Right cardiac atrium (tissue), 5 donors: Measurements from ENCODE around the gene YKT6. TPM values are rescaled to one million over a fixed set of nuclear protein-coding genes. Genes with fewer than 3 reads are reported as not detected.

Experiments
- ATAC-seq, 2 donors: fragments of 200-7000 bp; cut with Tn5 transposase; one replicate each; pipeline versions ENCODE4 v1.8.0 to v1.9.1; 2020; ENCODE audit warnings: moderate library complexity in 2 of 2, mild to moderate bottlenecking in 1 of 2
- DNase-seq, 3 donors: peaks; one replicate each; pipeline ENCODE4 v3.0.0-alpha.2; 2020
- H3K27ac ChIP-seq: one replicate; pipeline ENCODE4 v1.5.1; 2013; ENCODE audit warnings: mild to moderate bottlenecking, low read length, control low read depth, moderate library complexity
- H3K27me3 ChIP-seq: one replicate; pipeline ENCODE4 v1.6.1; 2013; ENCODE audit not compliant: control insufficient read depth, insufficient read depth
- H3K4me1 ChIP-seq: one replicate; pipeline ENCODE4 v1.6.1; 2013; ENCODE audit warnings: low read length; ENCODE audit not compliant: control insufficient read depth, insufficient read depth
- H3K4me3 ChIP-seq: one replicate; pipeline ENCODE4 v1.5.1; 2013; ENCODE audit warnings: low read length, control low read depth
- H3K9me3 ChIP-seq: one replicate; pipeline ENCODE4 v1.6.1; 2013; ENCODE audit warnings: low read length; ENCODE audit not compliant: control insufficient read depth
- WGBS: extraction: QIAGEN DNeasy Blood & Tissue Kit; methylation state at CpG from one replicate; pipeline ENCODE4 v1.1.7; 2013; 5-methylcytosine and 5-hydroxymethylcytosine counted together
- intact Hi-C, 4 donors: fragments of 100-400 bp; cut with DNase I; formaldehyde crosslinking; loops; one replicate each; pipeline versions ENCODE4 v1.11.0 to v1.14.0; 2022 to 2023
- polyA plus RNA-seq: library from polyadenylated mRNA; stranded (reverse); fragments of 200-250 nt; gene quantifications from one replicate; pipeline ENCODE4 v1.2.3, GENCODE V29; 2013
- total RNA-seq, 4 donors: library from RNA; stranded (reverse); fragmentation: NEBNext Ultra II Directional; extraction: Animal tissue kit (Norgen Biotek cat#: 25700); gene quantifications; one replicate each; pipeline ENCODE4 v1.2.1, GENCODE V29; 2021
- donor health status: healthy with polysubstance abuse.
- donor health status: DM: no; HTN: yes; CAD: no.
- donor health status: DM: no; HTN: no; CAD: no.
- donor health status: DM: no; HTN: yes; CAD: no; lungs with severe emphysema.
- donor health status: DM: yes; HTN: yes; CAD: no.

Gene YKT6
- total and polyA plus RNA-seq, 5 donors: 38.8 to 63.4 (median 51.8) TPM

GRCh38 chr7:44225566-44226395 is 25.0 kb downstream of the YKT6 start:
- H3K27ac ChIP-seq: no peak overlapping the region
- H3K9me3 ChIP-seq: no peaks in the 10 kb centered on the region
- no peaks in the 10 kb centered on the region for H3K4me1 ChIP-seq
- no peak for ATAC-seq
- peak in 2 of 3 donors; percentile 8 to 27 for DNase-seq
- H3K27me3 ChIP-seq: no peaks in the 10 kb centered on the region
- 67% methylated on average over 26 of the region's 26 CpGs for WGBS
- intact Hi-C loops: no loop called here
- H3K4me3 ChIP-seq: no peak overlapping the region

GRCh38 chr7:44226396-44226753 is 25.6 kb downstream of the YKT6 start:
- no peaks in the 10 kb centered on the region for H3K27me3 ChIP-seq
- WGBS: 63% methylated on average over 17 of the region's 17 CpGs
- no peak overlapping the region for H3K4me3 ChIP-seq
- peak in 2 of 3 donors; percentile 12 to 58 for DNase-seq
- no peaks in the 10 kb centered on the region for H3K9me3 ChIP-seq
- intact Hi-C loops: no loop called here
- H3K27ac ChIP-seq: no peak overlapping the region
- H3K4me1 ChIP-seq: no peaks in the 10 kb centered on the region
- ATAC-seq: no peak

GRCh38 chr7:44227911-44228310 is 27.1 kb downstream of the YKT6 start:
- Histone ChIP-seq H3K4me3 (no peak overlapping the region), H3K27me3 (no peaks in the 10 kb centered on the region), H3K4me1 (no peaks in the 10 kb centered on the region), H3K27ac (no peak overlapping the region), H3K9me3 (no peaks in the 10 kb centered on the region)
- DNase-seq: peak in 2 of 3 donors; percentile 6 to 17
- no peak for ATAC-seq
- WGBS: 74% methylated on average over 14 of the region's 14 CpGs
- intact Hi-C loops: no loop called here

GRCh38 chr7:44228571-44229350 is 28.0 kb downstream of the YKT6 start:
- H3K27ac ChIP-seq: no peak overlapping the region
- no peaks in the 10 kb centered on the region for H3K27me3 ChIP-seq
- H3K9me3 ChIP-seq: no peaks in the 10 kb centered on the region
- ATAC-seq (no peak), DNase-seq (peak in 1 of 3 donors; percentile 33)
- no peak overlapping the region for H3K4me3 ChIP-seq
- no peaks in the 10 kb centered on the region for H3K4me1 ChIP-seq
- 81% methylated on average over 29 of the region's 29 CpGs for WGBS
- intact Hi-C loops: no loop called here

GRCh38 chr7:44229546-44230105 is 28.8 kb downstream of the YKT6 start:
- peak in 2 of 3 donors; percentile 46 to 48 for DNase-seq
- Histone ChIP-seq H3K9me3 (no peaks in the 10 kb centered on the region), H3K27me3 (no peaks in the 10 kb centered on the region), H3K27ac (no peak overlapping the region), H3K4me1 (no peaks in the 10 kb centered on the region), H3K4me3 (no peak overlapping the region)
- WGBS: 75% methylated on average over 11 of the region's 11 CpGs
- ATAC-seq: no peak
- intact Hi-C loops: loop anchor here in 1 of 4 donors (10.0 kb wide), 1 partner anchor 245 kb away; no protein-coding TSS in a partner anchor

GRCh38 chr7:44230286-44230685 is 29.5 kb downstream of the YKT6 start:
- no peaks in the 10 kb centered on the region for H3K9me3 ChIP-seq
- 83% methylated on average over 7 of the region's 7 CpGs for WGBS
- intact Hi-C loops: loop anchor here in 1 of 4 donors (10.0 kb wide), 1 partner anchor 245 kb away; no protein-coding TSS in a partner anchor
- no peaks in the 10 kb centered on the region for H3K27me3 ChIP-seq
- H3K4me1 ChIP-seq: no peaks in the 10 kb centered on the region
- no peak for ATAC-seq
- H3K4me3 ChIP-seq: no peak overlapping the region
- peak in 2 of 3 donors; percentile 18 for DNase-seq
- no peak overlapping the region for H3K27ac ChIP-seq

- Histone ChIP-seq H3K27me3 (no peaks in the 10 kb centered on the region), H3K4me1 (no peaks in the 10 kb centered on the region), H3K9me3 (no peaks in the 10 kb centered on the region), H3K4me3 (no peak overlapping the region), H3K27ac (no peak overlapping the region)
- ATAC-seq (peak in 1 of 2 donors; percentile 4), DNase-seq (peak in 1 of 3 donors; percentile 54)
- WGBS: 79% methylated on average over 12 of the region's 12 CpGs
- intact Hi-C loops: loop anchor here in 1 of 4 donors (10.0 kb wide), 1 partner anchor 244 kb away; no protein-coding TSS in a partner anchor
These were observed 30.3 kb downstream of the YKT6 start for GRCh38 chr7:44231088-44231487.

- ATAC-seq (no peak), DNase-seq (peak in 1 of 3 donors; percentile 46)
- no peaks in the 10 kb centered on the region for H3K9me3 ChIP-seq
- intact Hi-C loops: loop anchor here in 1 of 4 donors (10.0 kb wide), 1 partner anchor 242 kb away; no protein-coding TSS in a partner anchor
- H3K27me3 ChIP-seq: no peaks in the 10 kb centered on the region
- no peak overlapping the region for H3K4me3 ChIP-seq
- H3K4me1 ChIP-seq: no peaks in the 10 kb centered on the region
- 85% methylated on average over 13 of the region's 13 CpGs for WGBS
- H3K27ac ChIP-seq: no peak overlapping the region
These were observed 31.6 kb downstream of the YKT6 start for GRCh38 chr7:44232396-44232795.

- DNase-seq: peak in 1 of 3 donors; percentile 36
These were observed 32.3 kb downstream of the YKT6 start for GRCh38 chr7:44232901-44233715.

GRCh38 chr7:44235066-44235465 is 34.3 kb downstream of the YKT6 start:
- 86% methylated on average over 8 of the region's 8 CpGs for WGBS
- no peaks in the 10 kb centered on the region for H3K27me3 ChIP-seq
- H3K9me3 ChIP-seq: no peaks in the 10 kb centered on the region
- intact Hi-C loops: loop anchor here in 1 of 4 donors (10.0 kb wide), 1 partner anchor 240 kb away; no protein-coding TSS in a partner anchor
- H3K27ac ChIP-seq: no peak overlapping the region
- no peak for ATAC-seq
- H3K4me1 ChIP-seq: no peaks in the 10 kb centered on the region
- no peak overlapping the region for H3K4me3 ChIP-seq
- DNase-seq: no peak

More at GRCh38 chr7:44232901-44233715, 32.3 kb downstream of the YKT6 start:
- Histone ChIP-seq H3K27ac (no peak overlapping the region), H3K9me3 (no peaks in the 10 kb centered on the region), H3K4me1 (no peaks in the 10 kb centered on the region), H3K27me3 (no peaks in the 10 kb centered on the region), H3K4me3 (no peak overlapping the region)
- 76% methylated on average over 22 of the region's 22 CpGs for WGBS
- intact Hi-C loops: loop anchor here in 1 of 4 donors (10.0 kb wide), 1 partner anchor 242 kb away; no protein-coding TSS in a partner anchor
- no peak for ATAC-seq
